GM12878 (cell line): ENCODE data around the gene MAD2L1. TPM values are rescaled to one million over a fixed set of nuclear protein-coding genes. Genes with fewer than 3 reads are reported as not detected.

Experiments used
- ATAC-seq: fragments of 200-7000 bp; cut with Tn5 transposase; 3 replicates; pipeline ENCODE4 v1.9.1; 2020; ENCODE audit warnings: mild to moderate bottlenecking, moderate library complexity
- BruUV-seq: library from RNA; stranded (reverse); fragments of 400-500 nt; replicated peaks from 2 replicates; lab custom pipeline; 2021; lab: Mats Ljungman, UMichigan
- CTCF ChIA-PET: fragments of 300-600 bp; sonication (Branson Sonifier 250); formaldehyde crosslinking; extraction: SDS; loops from one replicate; lab custom pipeline; 2021; ENCODE audit warnings: inconsistent platforms; lab: Yijun Ruan, JAX
- POLR2A ChIA-PET: fragments of 350-600 bp; formaldehyde crosslinking; extraction: SDS; loops from one replicate; lab custom pipeline; 2021; ENCODE audit warnings: inconsistent platforms; lab: Charles Lee
- RAD21 ChIA-PET: fragments of 300-600 bp; sonication (Branson Sonifier 250); formaldehyde crosslinking; loops from one replicate; lab custom pipeline; 2023; ENCODE audit warnings: antibody characterized with exemption; ENCODE audit not compliant: unreplicated experiment; lab: Charles Lee
- SMC1A ChIA-PET: fragments of 300-600 bp; sonication (Branson Sonifier 250); formaldehyde crosslinking; loops from one replicate; lab custom pipeline; 2023; ENCODE audit not compliant: unreplicated experiment, uncharacterized antibody; lab: Charles Lee
- DNase-seq: peaks from one replicate; pipeline ENCODE4 v3.0.0-alpha.2; 2011; ENCODE audit warnings: low read depth, low spot score
- FAIRE-seq: peaks from 3 replicates; lab custom pipeline; 2011; peaks lifted over from hg19 to GRCh38; lab: Jason Lieb, UNC
- H2AFZ ChIP-seq: 2 replicates; pipeline ENCODE4 v1.6.0; 2011; ENCODE audit warnings: low read depth, low read length, control low read depth; ENCODE audit not compliant: control insufficient read depth
- H3K27ac ChIP-seq: 2 replicates; pipeline ENCODE4 v1.5.1; 2011; ENCODE audit warnings: control low read depth; ENCODE audit not compliant: control insufficient read depth, insufficient read depth
- H3K27me3 ChIP-seq, 2 experiments: replicated peaks in 1 of 2; 2 replicates each; pipeline versions ENCODE4 v1.6.0 to v1.6.1; 2011; ENCODE audit warnings: low read length in 1 of 2; ENCODE audit not compliant: control insufficient read depth in 2 of 2, insufficient read depth in 2 of 2
- H3K36me3 ChIP-seq, 2 experiments: 2 replicates each; pipeline ENCODE4 v1.5.1; 2011; ENCODE audit warnings: low read length in 1 of 2; ENCODE audit not compliant: control insufficient read depth in 2 of 2, insufficient read depth in 2 of 2
- H3K4me1 ChIP-seq: 2 replicates; pipeline ENCODE4 v1.6.1; 2011; ENCODE audit warnings: mild to moderate bottlenecking, low read length, moderate library complexity, mixed read lengths; ENCODE audit not compliant: control insufficient read depth, insufficient read depth
- H3K4me2 ChIP-seq: 2 replicates; pipeline ENCODE4 v1.6.0; 2011; ENCODE audit warnings: control low read depth; ENCODE audit not compliant: control insufficient read depth, insufficient read depth
- H3K4me3 ChIP-seq: fragments of 200-600 bp; sonication (generic); 2 replicates; pipeline ENCODE4 v1.5.1; 2016
- H3K79me2 ChIP-seq: 2 replicates; pipeline ENCODE4 v1.6.0; 2011; ENCODE audit warnings: low read length; ENCODE audit not compliant: control insufficient read depth, insufficient read depth
- H3K9ac ChIP-seq: 2 replicates; pipeline ENCODE4 v1.8.0; 2011; ENCODE audit warnings: low read length, control low read depth, mixed read lengths; ENCODE audit not compliant: control insufficient read depth, insufficient read depth
- H3K9me3 ChIP-seq: replicated peaks from 3 replicates; pipeline ENCODE4 v1.5.1; 2011; ENCODE audit warnings: mild to moderate bottlenecking, low read length; ENCODE audit not compliant: control insufficient read depth, insufficient read depth
- H4K20me1 ChIP-seq: 2 replicates; pipeline ENCODE4 v1.6.0; 2011; ENCODE audit not compliant: control insufficient read depth, insufficient read depth
- ATF7 ChIP-seq: fragments of 450-650 bp; IDR thresholded peaks from 2 replicates; pipeline ENCODE4 v1.6.1; 2016; ENCODE audit warnings: low read depth, mild to moderate bottlenecking
- FOXK2 ChIP-seq: fragments of 450-650 bp; IDR thresholded peaks from 2 replicates; pipeline ENCODE4 v1.6.1; 2017; ENCODE audit warnings: mild to moderate bottlenecking, moderate library complexity
- WGBS: methylation state at CpG from one replicate; pipeline ENCODE4 v1.1.6; 2016; ENCODE audit warnings: low lambda C conversion rate; ENCODE audit not compliant: insufficient replicate concordance, insufficient coverage; ENCODE audit errors: missing lambda C conversion rate; 5-methylcytosine and 5-hydroxymethylcytosine counted together
- in situ Hi-C: fragments of 300-500 bp; cut with MboI; formaldehyde crosslinking; loops from 9 replicates; pipeline ENCODE4 v1.14.3; 2018; ENCODE audit warnings: mixed read lengths
- intact Hi-C: fragments of 100-400 bp; cut with micrococcal nuclease; formaldehyde crosslinking; loops from one replicate; pipeline ENCODE4 v1.14.2; 2022; ENCODE audit not compliant: unreplicated experiment
- polyA plus RNA-seq, 11 experiments: library from polyadenylated mRNA; depleted of rRNA in 4 of 11; unstranded in 6 of 11; stranded (reverse) in 5 of 11; fragments of >200 nt; fragmentation: Nextera tagmentation in 4 of 11; fragmentation: Illumina TruSeq in 1 of 11; extraction: Ambion mirVana in 4 of 11; extraction: Trizol in 1 of 11; gene quantifications; 1 replicate in 1 of 11; 2 replicates in 10 of 11; pipeline versions ENCODE4 v1.2.1 to v1.2.3, GENCODE V29; 2011 to 2016; ENCODE audit warnings: inconsistent platforms in 2 of 11, missing spikeins in 2 of 11, low read depth in 1 of 11
- total RNA-seq, 4 experiments: library from RNA; depleted of rRNA in 3 of 4; stranded (reverse); fragments of >200 nt in 3 of 4; fragmentation: Illumina TruSeq in 1 of 4; extraction: Trizol in 1 of 4; gene quantifications; 2 replicates each; pipeline versions ENCODE4 v1.2.1 to v1.2.3, GENCODE V29; 2013 to 2021

The MAD2L1 gene
- total and polyA plus RNA-seq, 10 of the 15 experiments (the other 5 are each of a cell fraction or from before 2014, with no cell fraction given): 58.1 to 407 (median 110) TPM

DNA sequence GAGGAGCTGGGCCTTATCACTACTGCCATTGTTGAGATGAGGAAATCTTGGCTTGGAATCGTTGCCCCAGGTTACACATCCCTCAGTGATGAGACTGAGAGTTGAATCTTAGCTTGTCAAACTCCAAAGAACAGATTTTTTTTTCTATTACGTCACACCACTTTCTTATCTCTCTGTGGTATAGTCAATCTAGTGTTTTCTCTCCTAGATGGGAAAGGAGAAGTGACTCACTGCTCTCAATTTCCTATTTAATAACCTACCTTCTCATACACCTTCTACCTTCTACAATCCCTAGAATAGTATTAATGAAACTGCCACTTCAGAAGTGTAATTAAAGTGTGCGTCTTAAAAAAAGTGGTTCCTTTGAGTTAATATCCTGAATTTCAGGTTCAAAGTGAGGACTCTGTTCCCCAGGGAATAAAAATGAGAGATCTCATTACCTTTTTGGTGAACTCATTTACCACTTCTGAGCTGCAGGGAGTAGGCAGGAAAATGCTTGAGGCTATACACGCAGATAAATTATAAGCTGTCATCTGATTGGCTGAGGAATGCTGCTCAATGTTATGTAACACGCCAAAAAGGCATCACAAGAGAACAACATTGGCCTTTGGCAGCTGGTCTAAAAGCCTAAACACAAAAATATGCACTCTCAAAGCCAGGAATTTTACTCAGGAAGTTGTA lies 59.3 kb downstream of the MAD2L1 start:
- Histone ChIP-seq H4K20me1 (no peaks in the 10 kb centered on the region), H3K79me2 (no peaks in the 10 kb centered on the region), H3K27ac (no peak overlapping the region), H3K4me3 (no peak overlapping the region), H3K9me3 (no peaks in the 10 kb centered on the region), H3K9ac (no peak overlapping the region), H3K27me3 (no peaks in the 10 kb centered on the region), H3K4me1 (no peaks in the 10 kb centered on the region), H3K4me2 (no peak overlapping the region), H2AFZ (no peak overlapping the region), H3K36me3 (no peaks in the 10 kb centered on the region)
- ChIA-PET SMC1A (interaction anchor here (1.5 kb wide), 1 partner anchor 200 kb away, joined by 3 read pairs; no protein-coding TSS in a partner anchor), CTCF (no interaction called here), RAD21 (no interaction called here), POLR2A (no interaction called here)
- in situ Hi-C loops: no loop called here
- 0% methylated on average over 5 of the region's 5 CpGs for WGBS
- intact Hi-C loops: no loop called here
- TF ChIP-seq FOXK2 (no peak), ATF7 (peak; percentile 29; the same call in 1 of the 2 replicates)
- DNase-seq (no peak), ATAC-seq (peak; percentile 72), FAIRE-seq (no peak)
- BruUV-seq: no TSS peak
